ENCODE data around the gene PKNOX1. TPM values are rescaled to one million over a fixed set of nuclear protein-coding genes. Genes with fewer than 3 reads are reported as not detected.

PKNOX1 gene
- total and polyA plus RNA-seq, 9 of the 15 experiments (the other 6 are each of a cell fraction or from before 2014, with no cell fraction given) = 8.8 to 25.9 (median 13.2) TPM

DNA sequence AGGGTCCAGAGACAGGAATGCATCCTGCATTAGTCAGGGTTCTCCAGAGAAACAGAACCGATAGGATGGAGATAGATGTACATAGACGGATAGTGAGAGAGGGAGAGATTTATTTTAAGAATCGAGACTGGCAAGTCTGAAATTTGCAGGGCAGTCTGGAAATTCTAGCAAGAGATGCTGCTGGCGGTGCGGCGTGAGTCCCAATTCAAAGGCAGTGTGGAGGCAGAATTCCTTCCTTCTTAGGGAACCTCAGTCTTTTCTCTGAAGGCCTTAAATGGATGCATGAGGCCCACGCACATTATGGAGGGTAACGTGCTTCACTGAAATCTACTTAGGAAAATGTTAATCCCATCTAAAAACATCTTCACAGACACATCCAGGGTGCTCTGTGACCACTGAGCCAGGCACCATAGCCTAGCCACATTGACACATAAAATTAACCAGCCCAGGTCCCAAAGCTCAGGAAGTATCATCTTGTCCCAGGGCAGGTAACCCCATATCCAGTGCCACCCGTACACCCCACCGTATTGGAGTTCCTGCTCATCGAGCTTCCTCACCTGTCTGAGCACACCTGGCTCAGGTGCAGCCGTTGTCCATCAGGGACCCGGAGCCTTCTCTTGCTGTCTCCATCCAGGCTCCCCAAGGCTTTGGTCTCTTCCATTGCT lies 9.7 kb upstream of the PKNOX1 start:
- ChIA-PET POLR2A (interaction anchor here (1.1 to 1.4 kb wide), 2 partner anchors 9 to 24 kb away, joined by 3 to 4 read pairs; no protein-coding TSS in a partner anchor), CTCF (ENCODE audit: low intra/inter-chr PET ratio) (no interaction called here)
- Histone ChIP-seq H3K9ac (ENCODE audit: insufficient read depth in 1 of 2, low read depth in 2 of 2, low read length in 2 of 2) (no peak overlapping the region; a peak in 2 of 4 replicates), H3K27me3 (ENCODE audit: control insufficient read depth in 2 of 2, insufficient read depth in 2 of 2, low read length in 2 of 2) (no peaks in the 10 kb centered on the region), H3K4me3 (no peak overlapping the region), H3K36me3 (ENCODE audit: control insufficient read depth, insufficient read depth, low read length) (no peaks in the 10 kb centered on the region), H4K20me1 (replicated peaks; ENCODE audit: control insufficient read depth, insufficient read depth, low read length) (no peaks in the 10 kb centered on the region), H3K9me3 (replicated peaks; ENCODE audit: control insufficient read depth, insufficient read depth, low read depth, low read length) (no peaks in the 10 kb centered on the region), H3K79me2 (ENCODE audit: control insufficient read depth, insufficient read depth, low read length) (no peaks in the 10 kb centered on the region), H3K4me2 (ENCODE audit: insufficient read depth, low read length) (no peak overlapping the region), H3K27ac (ENCODE audit: extremely low read depth, low read depth, low read length) (no peak overlapping the region), H3K9me1 (ENCODE audit: control insufficient read depth, insufficient read depth, low read length) (no peaks in the 10 kb centered on the region), H2AFZ (ENCODE audit: low read depth, low read length) (no peak overlapping the region), H3K4me1 (replicated peaks in 1 of 2; ENCODE audit: control insufficient read depth in 2 of 2, insufficient read depth in 2 of 2, low read length in 2 of 2) (peaks cover 6 to 13% of the 10 kb centered on the region in 2 experiments; a peak in 3 of 5 replicates)
- ATAC-seq (no peak), DNase-seq (ENCODE audit: extremely low read depth in 1 of 4, low spot score in 3 of 4) (no peak), FAIRE-seq (no peak)
- BruUV-seq (replicated peaks) = no TSS peak
- in situ Hi-C loops (cut with MboI) = no loop called here
- 53% methylated on average over 13 of the region's 13 CpGs for WGBS (ENCODE audit: insufficient coverage, low coverage, missing lambda C conversion rate)
- intact Hi-C loops (cut with micrococcal nuclease) = no loop called here
- TF ChIP-seq ZNF197 (CRISPR knock-in tag; IDR thresholded peaks at IDR 0.05; ENCODE audit: low read depth) (no peak), KDM2B (CRISPR knock-in tag; IDR thresholded peaks at IDR 0.05) (no peak), FOXO4 (CRISPR knock-in tag; IDR thresholded peaks at IDR 0.05) (no peak), THRAP3 (IDR thresholded peaks at IDR 0.05; ENCODE audit: borderline replicate concordance) (no peak), PHTF2 (CRISPR knock-in tag; IDR thresholded peaks at IDR 0.05) (no peak), MXI1 (IDR thresholded peaks at IDR 0.05; ENCODE audit: low read depth, low read length) (no peak), TBL1XR1 (IDR thresholded peaks at IDR 0.05; ENCODE audit: low read length in 2 of 2) (no peak), SIN3B (IDR thresholded peaks at IDR 0.05; ENCODE audit: low read depth) (no peak), ZBTB43 (CRISPR knock-in tag; IDR thresholded peaks at IDR 0.05) (no peak), BCOR (IDR thresholded peaks at IDR 0.05) (no peak), BDP1 (IDR thresholded peaks at IDR 0.05; ENCODE audit: insufficient read depth, insufficient read length) (no peak)
- TF ChIP-seq, protein P1, sequence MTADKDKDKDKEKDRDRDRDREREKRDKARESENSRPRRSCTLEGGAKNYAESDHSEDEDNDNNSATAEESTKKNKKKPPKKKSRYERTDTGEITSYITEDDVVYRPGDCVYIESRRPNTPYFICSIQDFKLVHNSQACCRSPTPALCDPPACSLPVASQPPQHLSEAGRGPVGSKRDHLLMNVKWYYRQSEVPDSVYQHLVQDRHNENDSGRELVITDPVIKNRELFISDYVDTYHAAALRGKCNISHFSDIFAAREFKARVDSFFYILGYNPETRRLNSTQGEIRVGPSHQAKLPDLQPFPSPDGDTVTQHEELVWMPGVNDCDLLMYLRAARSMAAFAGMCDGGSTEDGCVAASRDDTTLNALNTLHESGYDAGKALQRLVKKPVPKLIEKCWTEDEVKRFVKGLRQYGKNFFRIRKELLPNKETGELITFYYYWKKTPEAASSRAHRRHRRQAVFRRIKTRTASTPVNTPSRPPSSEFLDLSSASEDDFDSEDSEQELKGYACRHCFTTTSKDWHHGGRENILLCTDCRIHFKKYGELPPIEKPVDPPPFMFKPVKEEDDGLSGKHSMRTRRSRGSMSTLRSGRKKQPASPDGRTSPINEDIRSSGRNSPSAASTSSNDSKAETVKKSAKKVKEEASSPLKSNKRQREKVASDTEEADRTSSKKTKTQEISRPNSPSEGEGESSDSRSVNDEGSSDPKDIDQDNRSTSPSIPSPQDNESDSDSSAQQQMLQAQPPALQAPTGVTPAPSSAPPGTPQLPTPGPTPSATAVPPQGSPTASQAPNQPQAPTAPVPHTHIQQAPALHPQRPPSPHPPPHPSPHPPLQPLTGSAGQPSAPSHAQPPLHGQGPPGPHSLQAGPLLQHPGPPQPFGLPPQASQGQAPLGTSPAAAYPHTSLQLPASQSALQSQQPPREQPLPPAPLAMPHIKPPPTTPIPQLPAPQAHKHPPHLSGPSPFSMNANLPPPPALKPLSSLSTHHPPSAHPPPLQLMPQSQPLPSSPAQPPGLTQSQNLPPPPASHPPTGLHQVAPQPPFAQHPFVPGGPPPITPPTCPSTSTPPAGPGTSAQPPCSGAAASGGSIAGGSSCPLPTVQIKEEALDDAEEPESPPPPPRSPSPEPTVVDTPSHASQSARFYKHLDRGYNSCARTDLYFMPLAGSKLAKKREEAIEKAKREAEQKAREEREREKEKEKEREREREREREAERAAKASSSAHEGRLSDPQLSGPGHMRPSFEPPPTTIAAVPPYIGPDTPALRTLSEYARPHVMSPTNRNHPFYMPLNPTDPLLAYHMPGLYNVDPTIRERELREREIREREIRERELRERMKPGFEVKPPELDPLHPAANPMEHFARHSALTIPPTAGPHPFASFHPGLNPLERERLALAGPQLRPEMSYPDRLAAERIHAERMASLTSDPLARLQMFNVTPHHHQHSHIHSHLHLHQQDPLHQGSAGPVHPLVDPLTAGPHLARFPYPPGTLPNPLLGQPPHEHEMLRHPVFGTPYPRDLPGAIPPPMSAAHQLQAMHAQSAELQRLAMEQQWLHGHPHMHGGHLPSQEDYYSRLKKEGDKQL (CRISPR knock-in tag; IDR thresholded peaks at IDR 0.05; ENCODE audit: borderline replicate concordance) = no peak
- TF ChIP-seq, protein P2, sequence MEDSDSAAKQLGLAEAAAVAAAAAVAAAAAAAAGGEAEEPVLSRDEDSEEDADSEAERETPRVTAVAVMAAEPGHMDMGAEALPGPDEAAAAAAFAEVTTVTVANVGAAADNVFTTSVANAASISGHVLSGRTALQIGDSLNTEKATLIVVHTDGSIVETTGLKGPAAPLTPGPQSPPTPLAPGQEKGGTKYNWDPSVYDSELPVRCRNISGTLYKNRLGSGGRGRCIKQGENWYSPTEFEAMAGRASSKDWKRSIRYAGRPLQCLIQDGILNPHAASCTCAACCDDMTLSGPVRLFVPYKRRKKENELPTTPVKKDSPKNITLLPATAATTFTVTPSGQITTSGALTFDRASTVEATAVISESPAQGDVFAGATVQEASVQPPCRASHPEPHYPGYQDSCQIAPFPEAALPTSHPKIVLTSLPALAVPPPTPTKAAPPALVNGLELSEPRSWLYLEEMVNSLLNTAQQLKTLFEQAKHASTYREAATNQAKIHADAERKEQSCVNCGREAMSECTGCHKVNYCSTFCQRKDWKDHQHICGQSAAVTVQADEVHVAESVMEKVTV (CRISPR knock-in tag; IDR thresholded peaks at IDR 0.05) = no peak

All from K562 (cell line).